Measurements from ENCODE around the gene GJD2.

DNA sequence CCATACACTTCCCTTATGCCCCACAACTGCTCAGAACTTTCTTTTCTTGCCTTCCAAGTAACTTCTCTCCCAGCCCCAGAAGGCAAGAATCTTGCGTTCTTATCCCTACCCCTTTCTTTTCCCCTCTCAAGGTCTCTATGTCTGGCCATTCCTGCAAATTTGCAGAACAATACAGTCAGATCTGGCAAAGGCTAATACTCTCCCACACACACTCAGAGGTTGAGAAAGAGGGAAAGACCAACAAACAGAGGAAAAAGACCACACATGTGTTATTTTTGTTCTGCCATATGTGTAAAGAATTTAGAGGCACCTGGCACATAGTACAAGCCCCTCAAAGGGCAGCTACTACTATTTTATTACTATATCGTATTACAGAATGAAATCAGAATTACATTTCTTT lies 25.7 kb downstream of the GJD2 start:
- TF ChIP-seq, protein P1, sequence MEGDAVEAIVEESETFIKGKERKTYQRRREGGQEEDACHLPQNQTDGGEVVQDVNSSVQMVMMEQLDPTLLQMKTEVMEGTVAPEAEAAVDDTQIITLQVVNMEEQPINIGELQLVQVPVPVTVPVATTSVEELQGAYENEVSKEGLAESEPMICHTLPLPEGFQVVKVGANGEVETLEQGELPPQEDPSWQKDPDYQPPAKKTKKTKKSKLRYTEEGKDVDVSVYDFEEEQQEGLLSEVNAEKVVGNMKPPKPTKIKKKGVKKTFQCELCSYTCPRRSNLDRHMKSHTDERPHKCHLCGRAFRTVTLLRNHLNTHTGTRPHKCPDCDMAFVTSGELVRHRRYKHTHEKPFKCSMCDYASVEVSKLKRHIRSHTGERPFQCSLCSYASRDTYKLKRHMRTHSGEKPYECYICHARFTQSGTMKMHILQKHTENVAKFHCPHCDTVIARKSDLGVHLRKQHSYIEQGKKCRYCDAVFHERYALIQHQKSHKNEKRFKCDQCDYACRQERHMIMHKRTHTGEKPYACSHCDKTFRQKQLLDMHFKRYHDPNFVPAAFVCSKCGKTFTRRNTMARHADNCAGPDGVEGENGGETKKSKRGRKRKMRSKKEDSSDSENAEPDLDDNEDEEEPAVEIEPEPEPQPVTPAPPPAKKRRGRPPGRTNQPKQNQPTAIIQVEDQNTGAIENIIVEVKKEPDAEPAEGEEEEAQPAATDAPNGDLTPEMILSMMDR (IDR thresholded peaks at IDR 0.05), result no peak
- TF ChIP-seq EZH2 (IDR thresholded peaks at IDR 0.05), result no peak

Data from neural progenitor cell (in vitro differentiated cells).